ENCODE measurements around the gene RND1. TPM values are rescaled to one million over a fixed set of nuclear protein-coding genes. Genes with fewer than 3 reads are reported as not detected.
"Not testable (repeated sequence)": the region's sequence is repeated elsewhere in the genome, so short reads cannot be mapped to it uniquely, and the experiment has no call there.

The RND1 gene
- total RNA-seq, 1 experiment from 2014 or later: 5.1 TPM

- ChIA-PET CTCF (interaction anchor here (0.5 to 8.2 kb wide), 37 partner anchors 10 to 258 kb away, joined by 3 to 321 read pairs (median 4); partner anchors contain the start of genes ADCY6, ARF3, DDN and FKBP11), POLR2A (interaction anchor here (0.7 to 2.6 kb wide), 10 partner anchors 12 to 83 kb away, joined by 3 to 75 read pairs (median 4); partner anchors contain the start of genes ADCY6, FKBP11 and RND1)
- Histone ChIP-seq H3K4me1 (peaks cover 8% of the 10 kb centered on the region), H3K36me3 (ENCODE audit: control insufficient read depth, insufficient read depth, low read length) (no peaks in the 10 kb centered on the region), H3K9me3 (no peaks in the 10 kb centered on the region), H3K4me3 (ENCODE audit: low read depth, low read length) (peak overlapping the region; percentile 75), H3K27me3 (replicated peaks; ENCODE audit: control insufficient read depth, insufficient read depth, low read length) (no peaks in the 10 kb centered on the region)
- H3K27ac Mint-ChIP-seq (ENCODE audit: unreplicated experiment): peak overlapping the region; percentile 99
- no peaks in the 10 kb centered on the region for H3K27me3 Mint-ChIP-seq (ENCODE audit: insufficient read depth, unreplicated experiment)
- intact Hi-C loops (cut with micrococcal nuclease; ENCODE audit: unreplicated experiment): loop anchor here (1.0 to 2.0 kb wide), 7 partner anchors 30 to 142 kb away; partner anchors contain the start of gene WNT1
- BruUV-seq (replicated peaks): no TSS peak
- DNase-seq: peak; percentile 89 to 91
- H3K9me3 Mint-ChIP-seq (ENCODE audit: unreplicated experiment): no peaks in the 10 kb centered on the region
- peaks cover 25% of the 10 kb centered on the region for H3K4me1 Mint-ChIP-seq (ENCODE audit: low read depth, unreplicated experiment)
- TF ChIP-seq CTCF (IDR thresholded peaks at IDR 0.05; ENCODE audit: insufficient read depth in 1 of 2, low read depth in 1 of 2, low read length in 1 of 2, severe bottlenecking in 1 of 2, unreplicated experiment in 1 of 2): peak; percentile 79 to 95
- H3K36me3 Mint-ChIP-seq (ENCODE audit: insufficient read depth, unreplicated experiment): peaks cover 16% of the 10 kb centered on the region
- H3K4me3 Mint-ChIP-seq (ENCODE audit: unreplicated experiment): peak overlapping the region; percentile 99
Observed at GRCh38 chr12:48852734-48853688, 12.7 kb downstream of the RND1 start.

GRCh38 chr12:48851883-48852733 is 13.6 kb downstream of the RND1 start, which contains the start of gene DDX23:
Gene DDX23 (minus strand): TSS chr12:48852163. CDS start chr12:48845782, 6,381 bp downstream.
- no peak for TF ChIP-seq CTCF (IDR thresholded peaks at IDR 0.05; ENCODE audit: insufficient read depth in 1 of 2, low read depth in 1 of 2, low read length in 1 of 2, severe bottlenecking in 1 of 2, unreplicated experiment in 1 of 2)
- Mint-ChIP-seq H3K27ac (ENCODE audit: unreplicated experiment) (peak within 1 kb of the TSS; percentile 99), H3K27me3 (ENCODE audit: insufficient read depth, unreplicated experiment) (no peaks in the 10 kb centered on the region), H3K4me1 (ENCODE audit: low read depth, unreplicated experiment) (peaks cover 25% of the 10 kb centered on the region), H3K4me3 (ENCODE audit: unreplicated experiment) (peak within 1 kb of the TSS; percentile 99), H3K36me3 (ENCODE audit: insufficient read depth, unreplicated experiment) (peaks cover 19% of the 10 kb centered on the region), H3K9me3 (ENCODE audit: unreplicated experiment) (no peaks in the 10 kb centered on the region)
- CTCF ChIA-PET: interaction anchor here (0.6 to 8.2 kb wide), 26 partner anchors 13 to 1217 kb away, joined by 3 to 321 read pairs (median 6); partner anchors contain the start of genes ADCY6, ARF3, FKBP11 and LMBR1L
- Histone ChIP-seq H3K9me3 (no peaks in the 10 kb centered on the region), H3K36me3 (ENCODE audit: control insufficient read depth, insufficient read depth, low read length) (no peaks in the 10 kb centered on the region), H3K4me3 (ENCODE audit: low read depth, low read length) (peak within 1 kb of the TSS; percentile 75), H3K4me1 (peaks cover 8% of the 10 kb centered on the region), H3K27me3 (replicated peaks; ENCODE audit: control insufficient read depth, insufficient read depth, low read length) (no peaks in the 10 kb centered on the region)
- DNase-seq: peak; percentile 97
- BruUV-seq (replicated peaks): TSS peak; percentile 89
- intact Hi-C loops (cut with micrococcal nuclease; ENCODE audit: unreplicated experiment): loop anchor here (2.0 kb wide), 3 partner anchors 31 to 127 kb away; partner anchors contain the start of gene WNT1
- POLR2A ChIA-PET: interaction anchor here (0.5 to 2.6 kb wide), 33 partner anchors 13 to 1032 kb away, joined by 3 to 75 read pairs (median 5); partner anchors contain the start of genes ADCY6, ARF3, LMBR1L and RHEBL1

- H3K9me3 Mint-ChIP-seq (ENCODE audit: unreplicated experiment); H3K4me3 Mint-ChIP-seq (ENCODE audit: unreplicated experiment); H3K27me3 ChIP-seq (replicated peaks; ENCODE audit: control insufficient read depth, insufficient read depth, low read length); intact Hi-C loops (cut with micrococcal nuclease; ENCODE audit: unreplicated experiment); H3K27ac Mint-ChIP-seq (ENCODE audit: unreplicated experiment); POLR2A ChIA-PET; H3K27me3 Mint-ChIP-seq (ENCODE audit: insufficient read depth, unreplicated experiment); BruUV-seq (replicated peaks); H3K4me3 ChIP-seq (ENCODE audit: low read depth, low read length); DNase-seq; H3K4me1 Mint-ChIP-seq (ENCODE audit: low read depth, unreplicated experiment); CTCF ChIA-PET; H3K9me3 ChIP-seq; H3K4me1 ChIP-seq: not testable (repeated sequence)
- peaks cover 15% of the 10 kb centered on the region for H3K36me3 ChIP-seq (ENCODE audit: control insufficient read depth, insufficient read depth, low read length)
- peaks cover 96% of the 10 kb centered on the region for H3K36me3 Mint-ChIP-seq (ENCODE audit: insufficient read depth, unreplicated experiment)
Observed at GRCh38 chr12:48842021-48842420, 23.6 kb downstream of the RND1 start.
